Stimulated activated CD4-positive, alpha-beta T cell treated with anti-CD3 and anti-CD28 coated beads, Interleukin-1b, Interleukin-23, amount 100 ng/mL, for 24 hours (primary cell): ENCODE measurements around the gene PPM1B.
"Not testable (repeated sequence)": the region's sequence is repeated elsewhere in the genome, so short reads cannot be mapped to it uniquely, and the experiment has no call there.

Source experiments
- DNase-seq, 4 experiments: peaks; one replicate each; pipeline ENCODE4 v3.0.0-alpha.2; 2020; ENCODE audit warnings: low read depth in 4 of 4, low spot score in 1 of 4

Gene PPM1B

GRCh38 chr2:44246840-44247369 is 78.2 kb downstream of the PPM1B start:
- no peak for DNase-seq

GRCh38 chr2:44247924-44248323 is 79.2 kb downstream of the PPM1B start:
- DNase-seq, result no peak

GRCh38 chr2:44249269-44249668 is 80.6 kb downstream of the PPM1B start:
- DNase-seq, result not testable (repeated sequence)

- no peak for DNase-seq
These were observed 81.7 kb downstream of the PPM1B start for GRCh38 chr2:44250376-44250775.

- DNase-seq, result no peak
These were observed 85.3 kb downstream of the PPM1B start for GRCh38 chr2:44254023-44254422.

GRCh38 chr2:44255704-44256103 is 87.0 kb downstream of the PPM1B start:
- DNase-seq, result not testable (repeated sequence)

GRCh38 chr2:44257802-44258201 is 89.1 kb downstream of the PPM1B start:
- DNase-seq, result not testable (repeated sequence)

GRCh38 chr2:44267269-44267795 is 98.7 kb downstream of the PPM1B start:
- DNase-seq, result no peak

- DNase-seq, result no peak
These were observed 99.3 kb downstream of the PPM1B start for GRCh38 chr2:44267796-44268648.

GRCh38 chr2:44269831-44270230 is 101.2 kb downstream of the PPM1B start:
- no peak for DNase-seq

GRCh38 chr2:44271296-44271695 is 102.6 kb downstream of the PPM1B start:
- DNase-seq, result no peak

- DNase-seq, result no peak
These were observed 104.4 kb downstream of the PPM1B start for GRCh38 chr2:44273076-44273475.

GRCh38 chr2:44273596-44273995 is 104.9 kb downstream of the PPM1B start:
- no peak for DNase-seq

- no peak for DNase-seq
These were observed 107.2 kb downstream of the PPM1B start for GRCh38 chr2:44275927-44276303.

GRCh38 chr2:44277541-44277940 is 108.9 kb downstream of the PPM1B start:
- no peak for DNase-seq

- DNase-seq, result no peak
These were observed 112.2 kb downstream of the PPM1B start for GRCh38 chr2:44280869-44281268.
